Activated T-cell treated with anti-CD3 and anti-CD28 coated beads for 48 hours (primary cell): ENCODE data around the gene SNTN.
"Not testable (repeated sequence)": the region's sequence is repeated elsewhere in the genome, so short reads cannot be mapped to it uniquely, and the experiment has no call there.

Experiments used
- DNase-seq: peaks from one replicate; pipeline ENCODE4 v3.0.0-alpha.2; 2020; ENCODE audit warnings: low read depth

Gene SNTN

DNA sequence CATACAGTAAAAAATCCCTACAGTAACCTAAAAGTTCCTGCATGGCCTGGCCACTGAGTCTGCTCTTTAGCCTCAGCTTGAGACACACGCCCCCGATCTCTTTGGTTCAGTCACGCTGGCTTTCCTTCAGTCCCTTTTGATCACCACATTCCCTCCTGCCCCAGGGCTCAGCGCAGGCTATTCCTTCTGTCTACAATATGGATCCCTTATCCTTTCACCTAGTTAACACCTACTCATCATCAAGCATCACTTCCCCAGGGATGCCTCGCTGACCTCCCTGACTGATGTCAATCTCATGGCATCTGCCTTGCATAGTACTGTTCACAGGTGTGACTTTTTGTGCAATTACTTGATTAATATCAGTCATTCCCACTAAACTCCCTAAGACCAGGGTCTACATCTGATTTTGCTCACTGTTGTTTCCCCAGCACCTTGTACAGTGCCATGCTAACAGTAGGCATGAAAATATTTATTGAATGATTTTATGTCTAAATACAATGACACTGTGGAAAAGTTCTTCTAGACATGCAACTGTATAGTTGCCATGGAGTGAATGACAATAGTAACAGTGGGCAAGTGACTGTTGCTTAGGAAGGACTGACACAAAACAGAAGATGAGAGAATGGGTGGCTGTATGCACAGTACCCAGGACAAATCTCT, at the start of gene SNTN:
SNTN (plus strand) TSS at position 610 of the 660 bp plus-strand sequence; CDS start at position 623, 13 bp downstream.
- no peak for DNase-seq

DNA sequence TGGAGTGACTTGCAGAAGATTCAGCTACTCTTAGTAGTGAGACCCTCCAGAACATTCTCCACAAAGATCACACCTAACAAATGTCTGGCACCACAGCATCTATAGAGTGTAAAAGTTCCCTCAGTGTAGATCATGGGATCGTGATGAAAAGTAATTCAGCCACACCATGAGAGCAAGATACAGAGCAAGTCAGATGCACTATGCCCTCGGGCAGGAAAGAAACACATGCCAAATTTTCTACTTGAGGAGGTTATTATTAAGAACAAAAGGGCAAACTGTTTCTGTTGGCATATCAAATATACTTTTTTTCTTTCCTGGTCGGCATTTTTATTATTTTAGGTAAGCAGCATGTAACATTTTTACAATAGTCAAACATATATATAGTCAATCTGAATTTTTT, 44.8 kb upstream of the SNTN start:
- no peak for DNase-seq

DNA sequence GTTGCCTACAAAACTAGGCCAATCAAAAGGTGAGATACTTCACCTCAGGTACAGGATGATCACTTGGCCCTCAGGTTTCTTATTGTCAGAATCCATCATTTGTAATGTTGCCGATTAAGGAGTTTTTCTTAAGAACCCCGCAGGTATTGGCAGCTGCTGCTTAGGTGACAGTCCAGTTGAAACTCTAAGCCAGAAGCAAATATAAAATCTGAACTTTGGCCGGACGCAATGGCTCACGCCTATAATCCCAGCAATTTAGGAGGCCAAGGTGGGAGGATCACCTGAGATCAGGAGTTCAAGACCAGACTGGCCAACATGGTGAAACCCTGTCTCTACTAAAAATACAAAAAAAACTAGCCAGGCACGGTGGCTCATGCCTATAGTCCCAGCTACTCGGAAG, 43.1 kb upstream of the SNTN start:
- DNase-seq, result no peak

DNA sequence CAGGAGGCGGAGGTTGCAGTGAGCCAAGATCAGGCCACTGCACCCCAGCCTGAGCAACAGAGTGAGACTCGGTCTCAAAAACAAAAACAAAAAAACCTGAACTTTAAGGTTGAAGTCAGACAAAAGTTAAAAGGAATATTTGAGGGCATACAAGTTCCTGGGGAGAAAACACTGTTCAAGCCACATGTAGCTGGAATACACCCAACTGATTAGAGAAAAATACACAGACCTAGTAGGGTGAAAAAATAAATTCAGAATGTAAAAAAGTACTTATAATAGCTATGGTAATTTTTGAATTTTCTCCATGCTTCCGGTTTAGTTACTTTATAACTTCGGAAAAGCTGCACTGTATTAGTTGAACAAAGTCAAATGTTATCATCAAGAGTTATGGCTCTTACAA, 42.6 kb upstream of the SNTN start:
- DNase-seq, result no peak

DNA sequence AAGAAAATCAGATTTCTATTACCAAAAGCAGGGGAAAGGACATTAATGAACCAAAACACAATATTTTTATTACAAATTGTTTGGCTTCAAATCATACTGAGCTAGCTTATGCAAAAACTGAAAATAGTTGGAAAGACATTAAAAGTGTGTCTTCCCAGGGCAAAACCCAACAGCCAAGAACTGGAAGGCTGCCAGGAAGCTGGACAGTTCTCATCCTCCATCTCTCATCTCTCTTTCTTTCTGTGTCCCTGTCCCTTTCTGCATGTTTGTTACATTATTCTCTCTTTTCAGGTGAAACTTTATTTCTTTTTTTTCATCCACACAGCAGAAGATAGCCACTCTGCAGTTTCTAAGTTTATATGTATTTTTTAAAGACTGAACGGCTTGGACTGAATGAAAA, 41.1 kb upstream of the SNTN start:
- no peak for DNase-seq

DNA sequence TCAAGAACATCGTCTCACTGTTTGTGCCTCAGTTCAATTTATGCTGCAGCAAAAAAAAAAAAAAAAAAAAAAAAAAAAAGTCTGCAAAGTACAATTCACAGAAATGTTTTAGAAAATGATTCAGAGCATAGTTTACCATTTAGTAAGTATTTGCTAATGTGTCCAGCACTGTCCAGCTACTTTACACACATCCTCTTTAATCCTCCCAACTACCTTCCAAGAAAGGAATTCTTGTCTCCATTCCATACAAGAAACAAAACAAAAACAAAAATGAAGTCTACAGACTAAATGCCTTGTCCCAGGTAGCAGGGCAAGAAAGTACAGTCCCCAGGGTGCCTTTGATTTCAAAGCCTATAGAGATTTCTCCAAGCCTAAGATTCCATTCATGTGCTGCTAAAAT, 38.9 kb upstream of the SNTN start:
- DNase-seq, result no peak

DNA sequence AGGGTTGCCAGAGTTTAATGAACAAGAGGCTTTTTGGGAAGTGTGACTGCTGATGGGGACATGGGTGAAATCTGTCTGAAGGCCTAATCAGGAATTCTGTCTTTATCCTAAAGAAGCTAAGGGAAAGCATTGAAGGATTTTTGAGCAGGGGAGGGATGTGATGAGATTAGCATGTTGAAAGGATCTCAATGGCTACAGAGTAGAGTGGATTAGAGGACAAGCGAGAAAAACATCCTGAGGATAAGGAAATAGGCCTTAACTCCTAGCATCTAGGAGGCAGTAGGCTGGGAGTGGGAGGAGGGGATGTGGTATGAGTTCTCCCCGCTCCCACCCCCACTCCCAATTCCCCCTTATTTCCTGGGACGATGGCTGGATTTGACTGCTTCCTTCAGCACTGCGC, 35.1 kb upstream of the SNTN start:
- no peak for DNase-seq

DNA sequence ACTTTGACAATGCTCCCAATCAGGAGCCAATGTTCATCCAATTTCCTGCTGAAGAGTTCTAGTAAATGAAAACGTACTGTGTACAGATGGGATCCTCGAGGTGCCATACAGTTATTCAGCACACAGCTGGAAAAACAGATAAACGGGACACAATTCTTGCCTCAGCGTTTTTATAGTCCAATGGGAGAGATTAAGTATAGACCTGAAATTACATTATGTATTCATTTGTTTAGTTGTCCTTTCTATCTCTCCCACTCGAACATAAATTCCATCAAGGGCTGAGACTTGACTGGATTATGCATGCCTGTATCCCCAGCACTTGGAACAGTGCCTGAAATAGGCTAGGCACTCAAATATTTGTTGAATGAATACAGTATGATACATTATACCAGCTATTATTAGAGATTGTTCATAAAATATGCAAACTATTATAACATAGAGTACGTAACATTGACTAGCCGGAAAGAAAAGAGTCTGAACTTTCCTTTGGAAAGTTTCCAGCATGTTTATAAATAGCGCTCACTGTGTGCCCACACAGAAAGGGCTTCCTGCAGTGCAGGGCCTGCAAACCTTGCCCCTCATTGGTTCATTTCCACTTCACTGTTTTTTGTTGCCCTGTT, 27.4 kb upstream of the SNTN start:
- no peak for DNase-seq

DNA sequence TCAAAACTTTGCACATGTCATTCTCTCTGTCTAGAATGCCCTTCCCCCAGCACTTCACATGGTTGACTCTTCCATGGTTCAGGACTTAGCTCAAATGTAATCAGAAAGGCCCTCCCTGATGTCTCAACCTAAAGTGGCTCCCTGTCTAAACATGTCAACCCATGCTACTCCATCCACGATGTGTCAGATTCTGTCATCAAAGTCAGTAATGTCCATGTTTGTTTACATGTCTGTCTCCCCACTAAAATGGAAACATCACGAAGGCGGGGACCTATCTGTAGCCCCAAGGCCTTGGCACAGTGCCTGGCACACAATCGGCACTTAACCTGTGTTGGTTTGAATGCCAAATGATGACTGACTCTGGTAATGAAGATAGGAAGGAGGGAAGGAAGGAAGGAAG, 20.8 kb upstream of the SNTN start:
- DNase-seq, result no peak

DNA sequence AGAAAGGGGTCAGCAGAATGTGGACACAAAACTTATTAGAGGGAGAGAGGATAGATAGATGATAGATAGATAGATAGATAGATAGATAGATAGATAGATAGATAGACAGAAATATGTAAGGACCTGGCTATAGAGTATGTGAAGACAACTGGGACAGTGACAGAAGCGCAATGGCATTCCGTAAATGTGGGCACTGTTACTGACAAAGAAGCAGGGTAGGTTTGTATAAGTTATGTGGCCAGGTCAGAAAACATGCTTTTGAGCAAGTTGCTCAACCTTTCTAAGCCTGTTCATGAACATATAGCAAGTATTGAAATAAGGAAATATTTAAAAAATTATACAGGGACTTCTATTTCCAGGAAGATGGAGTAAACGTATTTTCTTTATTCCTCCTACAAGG, 17.3 kb upstream of the SNTN start:
- DNase-seq, result no peak

DNA sequence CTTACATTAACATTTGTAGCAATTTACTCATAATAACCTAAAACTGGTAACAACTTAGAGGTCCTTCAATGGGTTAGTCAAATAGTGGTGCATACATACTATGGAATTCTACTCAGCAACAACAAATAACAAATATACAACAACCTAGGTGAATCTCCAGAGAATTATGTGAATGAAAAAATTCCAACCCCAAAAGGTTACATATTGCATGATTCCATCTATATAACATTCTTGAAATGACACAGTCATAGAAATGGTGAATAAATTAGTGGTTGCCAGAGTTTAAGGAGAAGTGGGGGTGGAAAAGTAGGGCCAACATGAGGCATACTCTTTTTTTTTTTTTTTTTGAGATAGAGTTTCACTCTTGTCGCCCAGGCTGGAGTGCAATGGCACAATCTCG, 12.7 kb upstream of the SNTN start:
- DNase-seq, result no peak

DNA sequence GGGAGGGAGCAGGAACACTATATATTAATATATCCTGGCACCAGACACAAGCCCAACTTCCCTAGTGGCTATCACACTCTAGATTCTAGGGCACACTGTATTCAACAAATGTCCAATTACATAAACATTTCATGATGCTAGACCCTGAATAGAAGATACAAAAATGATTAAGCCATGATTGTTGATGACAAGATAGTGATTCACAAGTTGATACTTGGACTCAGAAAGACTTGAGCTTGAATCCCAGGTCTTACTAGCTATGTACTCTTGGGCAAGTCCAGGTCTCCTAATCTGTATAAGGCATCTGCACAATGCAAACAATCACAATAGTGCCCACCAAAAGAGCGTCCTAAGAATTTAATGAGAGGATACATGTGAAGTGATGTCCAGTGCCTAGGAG, 10.0 kb upstream of the SNTN start:
- no peak for DNase-seq

DNA sequence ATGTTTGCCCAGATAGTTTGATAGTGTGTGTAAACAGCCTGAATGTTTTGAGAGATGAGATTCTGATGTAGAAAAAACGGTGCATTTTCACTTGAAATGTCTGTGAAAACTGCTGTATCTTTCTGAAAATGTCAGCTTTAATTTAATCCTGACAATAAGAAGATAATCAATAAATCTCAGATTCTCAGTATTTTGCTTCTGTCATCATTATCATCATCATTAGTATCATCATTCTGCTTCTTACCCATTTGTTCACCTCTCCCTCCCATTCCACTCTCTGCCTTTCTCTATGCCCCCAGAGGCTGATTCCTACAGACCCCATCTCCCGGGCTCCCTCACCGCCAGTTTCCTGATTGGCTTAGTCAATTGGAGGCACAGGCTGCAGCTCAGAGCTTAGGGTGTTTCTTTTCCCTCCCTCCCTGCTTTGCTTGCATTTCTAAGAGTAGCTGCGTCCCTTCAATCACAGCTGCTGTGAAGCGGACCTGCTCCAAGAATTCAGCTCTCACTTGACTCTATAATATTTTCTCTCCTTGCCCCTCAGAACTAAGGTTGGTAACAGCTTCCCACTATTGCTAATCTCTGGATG, 8.2 kb upstream of the SNTN start:
- no peak for DNase-seq

DNA sequence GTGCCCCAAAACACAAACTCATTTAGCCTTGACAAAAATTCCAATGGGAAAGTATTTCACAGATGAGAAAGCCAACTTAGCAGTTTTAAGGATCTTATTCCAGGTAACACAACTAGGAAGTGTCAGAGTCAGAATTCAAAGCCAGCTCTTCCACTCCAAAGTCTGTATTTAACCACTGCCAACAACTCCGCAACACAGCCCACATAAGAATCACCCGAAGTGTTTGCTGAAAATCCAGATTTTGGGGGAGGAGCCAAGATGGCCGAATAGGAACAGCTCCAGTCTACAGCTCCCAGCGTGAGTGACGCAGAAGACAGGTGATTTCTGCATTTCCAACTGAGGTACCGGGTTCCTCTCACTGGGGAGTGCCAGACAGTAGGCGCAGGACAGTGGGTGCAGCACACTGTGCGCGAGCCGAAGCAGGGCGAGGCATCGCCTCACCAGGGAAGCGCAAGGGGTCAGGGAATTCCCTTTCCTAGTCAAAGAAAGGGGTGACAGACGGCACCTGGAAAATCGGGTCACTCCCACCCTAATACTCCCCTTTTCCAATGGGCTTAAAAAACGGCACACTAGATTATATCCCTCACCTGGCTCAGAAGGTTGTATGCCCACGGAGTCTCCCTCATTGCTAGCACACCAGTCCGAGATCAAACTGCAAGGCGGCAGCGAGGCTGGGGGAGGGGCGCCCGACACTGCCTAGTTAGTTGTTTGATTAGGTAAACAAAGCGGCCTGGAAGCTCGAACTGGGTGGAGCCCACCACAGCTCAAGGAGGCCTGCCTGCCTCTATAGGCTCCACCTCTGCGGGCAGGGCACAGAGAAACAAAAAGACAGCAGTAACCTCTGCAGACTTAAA, 7.3 kb upstream of the SNTN start:
- DNase-seq, result not testable (repeated sequence)

DNA sequence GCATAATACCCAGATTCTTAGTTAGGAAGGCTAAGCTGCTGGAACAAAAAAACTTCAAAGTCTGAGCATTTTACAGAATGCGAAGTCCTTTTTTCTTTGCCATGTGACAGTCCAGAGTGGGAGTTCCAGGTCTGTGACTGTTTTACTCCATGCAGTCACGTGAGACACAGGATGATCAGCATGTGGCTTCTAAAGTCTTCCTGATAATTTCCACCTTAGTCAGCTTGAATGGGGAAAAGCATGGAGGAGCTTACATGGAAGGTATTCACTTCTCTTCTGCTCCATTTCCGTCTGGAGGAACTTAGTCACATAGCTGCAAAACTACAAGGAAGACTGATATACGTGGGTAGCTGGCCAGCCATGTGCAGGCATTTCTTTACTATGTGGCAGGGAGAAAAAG, 1.7 kb downstream of the SNTN start:
- no peak for DNase-seq

DNA sequence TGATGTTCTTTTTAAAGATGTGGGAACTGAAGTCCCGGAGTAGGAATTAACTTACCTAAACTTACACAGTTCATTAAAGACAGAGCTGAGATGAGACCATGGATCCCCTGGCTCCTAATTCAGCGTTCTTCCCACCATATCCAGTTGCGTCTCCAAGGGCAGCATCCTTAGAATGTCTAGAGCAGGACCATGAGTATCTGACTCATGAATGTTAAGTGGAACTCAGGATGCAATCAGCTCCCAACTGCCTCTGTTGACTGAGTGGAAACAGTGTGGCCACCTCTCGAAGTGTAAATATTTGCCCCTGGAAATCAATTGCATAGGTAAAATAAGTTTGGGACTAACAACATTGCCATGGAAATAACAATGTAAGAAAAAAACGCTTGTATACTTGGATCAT, 2.5 kb downstream of the SNTN start:
- DNase-seq, result no peak

DNA sequence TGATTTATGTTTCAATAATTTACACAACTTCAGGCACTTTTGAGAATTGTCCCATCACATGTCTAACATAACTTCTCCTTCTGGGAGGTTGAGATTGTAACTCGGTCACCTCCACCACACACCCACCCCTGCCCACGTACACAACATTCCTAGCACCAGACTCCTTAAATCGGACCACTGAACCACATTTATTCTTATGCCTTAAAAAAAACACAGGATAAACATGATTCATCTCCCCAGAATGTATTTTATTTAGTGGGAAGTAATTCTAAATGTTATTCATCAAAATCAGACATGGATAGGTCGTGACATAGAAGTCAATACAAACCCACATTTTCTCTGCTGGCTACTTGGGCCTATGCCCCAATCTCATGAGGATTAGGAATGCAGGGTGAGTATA, 3.0 kb downstream of the SNTN start:
- DNase-seq, result no peak

DNA sequence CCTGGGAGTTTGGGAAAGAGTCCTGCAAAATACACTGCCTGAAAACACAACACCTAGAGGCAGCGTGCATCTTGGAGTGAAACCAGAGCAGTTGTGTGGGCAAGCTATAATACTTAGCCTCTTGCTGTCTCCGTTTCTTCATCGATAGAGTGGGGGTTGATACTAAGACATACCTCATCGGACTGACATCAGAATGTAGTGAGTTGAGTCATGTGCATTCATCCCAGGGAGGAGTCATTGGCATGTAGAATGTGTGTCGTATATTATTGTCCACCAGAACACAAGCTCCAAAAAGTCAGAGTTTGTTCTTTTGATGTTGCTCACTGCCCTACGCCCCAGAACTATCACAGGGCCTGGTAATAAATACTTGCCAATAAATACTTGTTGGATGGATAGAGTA, 4.3 kb downstream of the SNTN start:
- DNase-seq, result no peak

DNA sequence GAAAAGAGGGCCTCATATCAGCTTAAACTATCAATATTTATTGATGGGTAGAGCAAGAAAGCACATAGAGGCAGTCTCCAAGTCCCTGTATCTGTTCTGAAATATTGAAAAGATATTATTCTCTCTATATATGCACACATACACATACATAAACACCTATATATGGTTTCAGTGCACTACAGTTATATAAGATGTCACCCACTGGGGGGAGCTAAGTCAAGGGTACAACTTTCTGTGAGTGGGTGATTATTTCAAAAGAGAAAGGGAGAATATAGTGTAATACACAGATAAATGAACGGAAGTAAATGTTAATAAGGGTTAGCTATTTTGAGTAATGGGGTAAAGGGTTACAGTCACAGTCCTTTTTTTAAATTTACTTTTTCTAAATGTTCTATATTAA, 8.8 kb downstream of the SNTN start:
- no peak for DNase-seq

DNA sequence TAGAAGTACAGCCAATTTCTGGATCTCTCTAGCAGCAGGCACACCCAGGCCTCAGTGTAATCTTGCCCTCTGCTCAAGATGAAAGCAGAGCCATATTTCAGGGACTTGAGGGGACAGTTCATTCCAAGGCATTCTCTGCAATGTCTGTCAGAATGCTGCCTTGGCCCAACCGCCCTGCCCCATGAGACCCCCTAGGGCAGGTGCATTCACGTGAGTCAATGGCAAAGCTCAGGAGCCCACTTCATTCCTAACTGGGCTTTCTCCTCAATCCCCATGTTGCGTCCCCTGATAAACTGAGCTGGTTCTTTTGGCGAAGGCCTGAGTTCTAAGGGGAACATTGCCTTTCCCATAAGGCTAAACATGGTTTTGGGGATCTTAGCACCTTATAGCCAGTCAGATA, 9.5 kb downstream of the SNTN start:
- DNase-seq, result no peak

DNA sequence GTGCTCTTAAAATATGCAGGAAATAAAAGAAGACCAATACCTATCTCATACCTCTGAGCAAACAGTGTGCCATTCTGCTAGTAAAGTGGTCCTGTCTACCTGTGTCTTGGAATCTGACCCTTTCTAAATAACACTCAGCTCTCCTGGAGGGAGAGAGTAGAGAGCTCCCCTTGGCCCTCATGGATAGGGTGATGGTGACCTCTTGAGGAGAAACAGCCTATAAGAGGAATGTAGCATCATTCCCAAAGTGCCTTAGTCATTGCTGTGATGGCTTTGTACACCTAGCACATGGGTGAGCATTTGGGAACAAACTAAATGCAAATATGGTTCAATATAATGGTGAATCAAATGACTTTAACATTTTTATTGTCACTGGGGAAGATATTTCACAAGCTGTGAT, 10.0 kb downstream of the SNTN start:
- DNase-seq, result no peak

DNA sequence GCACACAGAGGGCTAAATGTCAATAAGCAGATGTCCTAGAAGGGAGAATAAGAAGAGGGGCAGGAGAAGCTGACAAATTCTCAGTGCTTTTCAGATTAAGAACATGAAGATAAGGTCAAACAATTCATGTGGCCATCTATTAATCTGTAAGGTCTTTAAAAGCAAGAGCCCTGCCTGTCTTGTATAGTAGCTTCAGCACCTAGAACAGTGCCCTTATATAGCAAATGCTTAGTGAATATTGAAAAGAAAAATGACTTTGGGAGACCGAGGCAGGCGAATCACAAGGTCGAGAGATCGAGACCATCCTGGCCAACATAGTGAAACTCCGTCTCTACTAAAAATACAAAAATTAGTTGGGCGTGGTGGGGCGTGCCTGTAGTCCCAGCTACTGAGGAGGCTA, 18.1 kb downstream of the SNTN start:
- no peak for DNase-seq

DNA sequence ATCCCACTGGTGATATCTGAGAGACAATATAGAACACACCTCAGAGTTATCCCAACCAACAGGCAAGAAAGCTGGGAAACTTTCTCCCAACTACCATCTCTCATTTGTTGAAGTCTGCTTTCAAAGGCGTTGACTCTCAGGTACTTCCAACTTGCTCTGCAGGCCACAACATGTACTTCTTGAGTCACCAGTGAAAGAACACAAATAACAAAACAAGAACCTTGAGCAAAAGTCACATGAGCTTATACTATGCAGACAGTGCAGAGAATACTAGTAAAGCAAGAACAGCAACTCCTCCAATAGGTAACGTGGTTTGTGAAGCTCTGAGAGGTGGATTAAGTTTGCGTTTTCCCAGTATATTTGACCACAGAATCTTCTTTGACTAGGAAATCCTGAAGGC, 20.6 kb downstream of the SNTN start:
- DNase-seq, result no peak
